MM.1S (cell line): ENCODE data around the gene OBSL1.

Experiments used
- DNase-seq: peaks from one replicate; pipeline ENCODE4 v3.0.0-alpha.2; 2015
- H2AFZ ChIP-seq: fragments of 300-600 bp; sonication (generic); 2 replicates; pipeline ENCODE4 v1.6.0; 2016; ENCODE audit warnings: antibody characterized with exemption, low read length
- H3F3A ChIP-seq: fragments of 300-600 bp; sonication (generic); 2 replicates; pipeline ENCODE4 v1.6.1; 2016; ENCODE audit warnings: mild to moderate bottlenecking, antibody characterized with exemption, low read length, moderate library complexity, mixed read lengths; ENCODE audit not compliant: insufficient read depth
- H3K27ac ChIP-seq: fragments of 300-600 bp; sonication (generic); 2 replicates; pipeline ENCODE4 v1.5.1; 2016; ENCODE audit warnings: mild to moderate bottlenecking, low read length
- H3K27me3 ChIP-seq: fragments of 300-600 bp; sonication (generic); replicated peaks from 2 replicates; pipeline ENCODE4 v1.6.0; 2016; ENCODE audit warnings: low read length; ENCODE audit not compliant: insufficient read depth
- H3K36me3 ChIP-seq: fragments of 300-600 bp; sonication (generic); replicated peaks from 2 replicates; pipeline ENCODE4 v1.6.1; 2016; ENCODE audit warnings: mild to moderate bottlenecking, low read length, mixed read lengths; ENCODE audit not compliant: insufficient read depth
- H3K4me1 ChIP-seq: fragments of 300-600 bp; sonication (generic); 2 replicates; pipeline ENCODE4 v1.6.1; 2016; ENCODE audit warnings: low read length, mixed read lengths
- H3K4me2 ChIP-seq: fragments of 300-600 bp; sonication (generic); 2 replicates; pipeline ENCODE4 v1.6.0; 2016; ENCODE audit warnings: low read depth, low read length
- H3K4me3 ChIP-seq: fragments of 300-600 bp; sonication (generic); 2 replicates; pipeline ENCODE4 v1.5.1; 2016; ENCODE audit warnings: low read length, mixed read lengths
- H3K79me2 ChIP-seq: fragments of 300-600 bp; sonication (generic); 2 replicates; pipeline ENCODE4 v1.6.1; 2016; ENCODE audit warnings: mixed run types, low read length, mixed read lengths
- H3K9ac ChIP-seq: fragments of 300-600 bp; sonication (generic); 2 replicates; pipeline ENCODE4 v1.6.1; 2016; ENCODE audit warnings: low read length, mixed read lengths
- H3K9me2 ChIP-seq: fragments of 300-600 bp; sonication (generic); replicated peaks from 2 replicates; pipeline ENCODE4 v1.6.1; 2016; ENCODE audit warnings: mild to moderate bottlenecking, low read length, mixed read lengths; ENCODE audit not compliant: insufficient read depth
- H3K9me3 ChIP-seq: fragments of 300-600 bp; sonication (generic); replicated peaks from 2 replicates; pipeline ENCODE4 v1.6.1; 2016; ENCODE audit warnings: mild to moderate bottlenecking, low read length, mixed read lengths; ENCODE audit not compliant: insufficient read depth
- H4K20me1 ChIP-seq: fragments of 300-600 bp; sonication (generic); 2 replicates; pipeline ENCODE4 v1.6.1; 2016; ENCODE audit warnings: mild to moderate bottlenecking, low read length, moderate library complexity, mixed read lengths; ENCODE audit not compliant: insufficient read depth
- CTCF ChIP-seq: fragments of 300-600 bp; sonication (generic); IDR thresholded peaks from 2 replicates; pipeline ENCODE4 v1.5.1; 2016; ENCODE audit warnings: antibody characterized with exemption, low read length, mixed read lengths
- EZH2 ChIP-seq: fragments of 300-600 bp; sonication (generic); optimal IDR thresholded peaks from 2 replicates; pipeline ENCODE3; 2017; ENCODE audit warnings: low read depth, mild to moderate bottlenecking, antibody characterized with exemption, low read length, mixed read lengths
- EZH2phosphoT487 ChIP-seq: fragments of 300-600 bp; sonication (generic); IDR thresholded peaks from 2 replicates; pipeline ENCODE4 v1.6.1; 2018; ENCODE audit warnings: antibody characterized with exemption, low read length

Gene OBSL1

GRCh38 chr2:219536967-219537366 lies 34.4 kb downstream of the OBSL1 start:
- DNase-seq: no peak
- Histone ChIP-seq H3F3A (no peaks in the 10 kb centered on the region), H3K9me3 (no peaks in the 10 kb centered on the region), H3K27me3 (peaks cover 15% of the 10 kb centered on the region), H3K36me3 (no peaks in the 10 kb centered on the region), H3K4me2 (no peak overlapping the region), H3K4me3 (no peak overlapping the region), H3K27ac (no peak overlapping the region), H4K20me1 (no peaks in the 10 kb centered on the region), H3K4me1 (no peaks in the 10 kb centered on the region), H3K9me2 (no peaks in the 10 kb centered on the region), H3K79me2 (peaks cover 6% of the 10 kb centered on the region), H3K9ac (no peak overlapping the region), H2AFZ (no peak overlapping the region)
- TF ChIP-seq EZH2 (no peak), CTCF (no peak), EZH2phosphoT487 (no peak)

- Histone ChIP-seq H3K79me2 (peaks cover 6% of the 10 kb centered on the region), H2AFZ (no peak overlapping the region), H3K9ac (no peak overlapping the region), H4K20me1 (no peaks in the 10 kb centered on the region; the same call in 1 of the 2 replicates), H3K4me1 (no peaks in the 10 kb centered on the region), H3K4me2 (no peak overlapping the region), H3K27ac (no peak overlapping the region), H3K27me3 (peaks cover 20% of the 10 kb centered on the region), H3K4me3 (no peak overlapping the region), H3K9me2 (no peaks in the 10 kb centered on the region), H3K9me3 (no peaks in the 10 kb centered on the region), H3F3A (no peaks in the 10 kb centered on the region), H3K36me3 (no peaks in the 10 kb centered on the region)
- TF ChIP-seq EZH2: no peak
- no peak for TF ChIP-seq CTCF
- no peak for TF ChIP-seq EZH2phosphoT487
- no peak for DNase-seq
Measured at GRCh38 chr2:219536425-219536824, 34.9 kb downstream of the OBSL1 start.

GRCh38 chr2:219533930-219534661 lies 37.2 kb downstream of the OBSL1 start:
- Histone ChIP-seq H3K79me2 (no peaks in the 10 kb centered on the region), H3K4me3 (no peak overlapping the region), H3K4me2 (no peak overlapping the region), H3K9ac (no peak overlapping the region), H3K4me1 (no peaks in the 10 kb centered on the region), H4K20me1 (no peaks in the 10 kb centered on the region; the same call in 1 of the 2 replicates), H3K27ac (no peak overlapping the region), H3K36me3 (no peaks in the 10 kb centered on the region), H3F3A (no peaks in the 10 kb centered on the region), H3K27me3 (peaks cover 41% of the 10 kb centered on the region), H3K9me2 (no peaks in the 10 kb centered on the region), H2AFZ (no peak overlapping the region), H3K9me3 (no peaks in the 10 kb centered on the region)
- TF ChIP-seq CTCF: no peak
- TF ChIP-seq EZH2phosphoT487: no peak
- no peak for TF ChIP-seq EZH2
- DNase-seq: no peak
